Stimulated activated CD4-positive, alpha-beta T cell treated with anti-CD3 and anti-CD28 coated beads, Interleukin-12 subunit alpha, Interleukin-12 subunit beta, amount 100 ng/mL, for 4 hours (primary cell): ENCODE data around the gene PPCDC.
"Not testable (repeated sequence)": the region's sequence is repeated elsewhere in the genome, so short reads cannot be mapped to it uniquely, and the experiment has no call there.

Experiments used
- DNase-seq: peaks from one replicate; pipeline ENCODE4 v3.0.0-alpha.2; 2020

PPCDC gene

GRCh38 chr15:75069301-75069925 is 46.0 kb downstream of the PPCDC start:
- no peak for DNase-seq

DNA sequence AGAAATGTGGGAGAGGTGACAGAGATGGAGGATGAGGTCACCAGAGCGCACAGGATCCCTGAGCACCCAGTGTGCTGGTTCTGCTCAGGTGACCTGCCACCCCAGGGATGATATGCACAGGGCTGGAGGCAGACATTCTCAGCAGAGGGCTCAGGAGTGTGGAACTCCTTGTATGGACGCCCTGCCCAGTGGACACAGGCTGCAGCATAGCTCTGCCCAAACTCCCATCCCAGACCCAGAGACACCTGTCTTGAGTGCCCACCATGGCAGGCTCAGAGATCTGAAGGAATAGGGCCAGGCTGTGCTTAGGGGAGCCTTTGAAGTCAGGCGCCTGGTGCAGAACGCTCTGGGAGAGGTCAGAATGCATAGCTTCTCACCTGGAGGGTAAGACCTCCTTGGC is 47.3 kb downstream of the PPCDC start:
- no peak for DNase-seq

GRCh38 chr15:75073197-75073596 is 49.8 kb downstream of the PPCDC start:
- no peak for DNase-seq

DNA sequence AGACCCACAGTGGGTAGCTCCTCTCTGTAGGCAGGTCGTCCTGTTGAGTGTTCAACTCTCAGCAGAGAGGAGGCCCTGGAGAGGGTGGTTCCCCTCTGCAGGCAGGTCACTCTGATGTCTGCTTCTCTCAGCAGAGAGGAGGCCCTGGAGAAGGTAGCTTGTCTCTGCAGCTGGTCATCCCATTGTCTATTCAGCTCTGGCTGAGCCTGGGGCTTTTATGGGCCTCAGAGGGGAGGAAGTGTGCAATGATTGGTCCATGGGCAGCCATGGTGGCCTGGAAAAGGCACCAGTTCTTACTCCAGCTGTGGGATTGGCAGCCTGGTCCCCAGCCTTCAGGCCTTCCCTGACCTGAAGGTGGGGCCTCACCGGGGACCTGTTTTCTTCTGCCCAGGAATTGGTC is 52.9 kb downstream of the PPCDC start:
- no peak for DNase-seq

DNA sequence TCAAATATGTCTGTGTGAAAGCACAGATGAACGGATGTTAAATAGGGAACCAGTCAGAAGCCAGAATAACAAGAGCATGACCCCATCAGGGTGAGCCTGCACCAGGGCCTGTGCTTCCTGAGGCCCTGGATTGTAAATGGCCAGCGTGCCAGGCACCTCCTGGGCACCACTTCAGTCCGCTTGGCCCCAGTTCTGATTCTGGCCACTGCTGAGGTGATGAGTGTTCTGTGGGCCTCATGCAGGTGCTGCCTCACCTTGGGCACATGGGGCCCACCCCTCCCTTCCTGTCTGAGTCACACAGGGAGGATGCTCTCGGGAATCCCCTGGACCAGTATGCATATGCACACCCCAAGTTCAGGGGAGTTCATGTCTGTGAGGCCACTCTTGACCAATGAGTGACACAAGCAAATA is 54.2 kb downstream of the PPCDC start:
- DNase-seq: peak; percentile 9

DNA sequence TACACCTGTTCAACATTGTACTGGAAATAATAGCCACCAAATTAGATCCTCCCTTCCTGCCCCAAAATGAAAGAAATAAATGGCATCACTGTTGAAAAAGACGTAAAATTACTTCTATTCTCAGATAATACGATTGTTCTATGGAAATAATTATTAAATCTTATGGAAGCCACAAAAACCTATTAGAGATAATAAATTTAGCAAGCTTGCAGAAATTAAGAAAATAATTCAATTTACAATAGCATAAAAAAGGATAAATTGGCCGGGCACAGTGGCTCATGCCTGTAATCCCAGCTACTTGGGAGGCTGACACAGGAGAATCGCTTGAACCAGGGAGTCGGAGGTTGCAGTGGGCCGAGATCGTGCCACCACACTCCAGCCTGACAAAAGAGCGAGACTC is 57.8 kb downstream of the PPCDC start:
- no peak for DNase-seq

- DNase-seq: no peak
Observed at GRCh38 chr15:75082689-75083088, 59.3 kb downstream of the PPCDC start.

GRCh38 chr15:75085708-75086107 is 62.3 kb downstream of the PPCDC start:
- DNase-seq: not testable (repeated sequence)

DNA sequence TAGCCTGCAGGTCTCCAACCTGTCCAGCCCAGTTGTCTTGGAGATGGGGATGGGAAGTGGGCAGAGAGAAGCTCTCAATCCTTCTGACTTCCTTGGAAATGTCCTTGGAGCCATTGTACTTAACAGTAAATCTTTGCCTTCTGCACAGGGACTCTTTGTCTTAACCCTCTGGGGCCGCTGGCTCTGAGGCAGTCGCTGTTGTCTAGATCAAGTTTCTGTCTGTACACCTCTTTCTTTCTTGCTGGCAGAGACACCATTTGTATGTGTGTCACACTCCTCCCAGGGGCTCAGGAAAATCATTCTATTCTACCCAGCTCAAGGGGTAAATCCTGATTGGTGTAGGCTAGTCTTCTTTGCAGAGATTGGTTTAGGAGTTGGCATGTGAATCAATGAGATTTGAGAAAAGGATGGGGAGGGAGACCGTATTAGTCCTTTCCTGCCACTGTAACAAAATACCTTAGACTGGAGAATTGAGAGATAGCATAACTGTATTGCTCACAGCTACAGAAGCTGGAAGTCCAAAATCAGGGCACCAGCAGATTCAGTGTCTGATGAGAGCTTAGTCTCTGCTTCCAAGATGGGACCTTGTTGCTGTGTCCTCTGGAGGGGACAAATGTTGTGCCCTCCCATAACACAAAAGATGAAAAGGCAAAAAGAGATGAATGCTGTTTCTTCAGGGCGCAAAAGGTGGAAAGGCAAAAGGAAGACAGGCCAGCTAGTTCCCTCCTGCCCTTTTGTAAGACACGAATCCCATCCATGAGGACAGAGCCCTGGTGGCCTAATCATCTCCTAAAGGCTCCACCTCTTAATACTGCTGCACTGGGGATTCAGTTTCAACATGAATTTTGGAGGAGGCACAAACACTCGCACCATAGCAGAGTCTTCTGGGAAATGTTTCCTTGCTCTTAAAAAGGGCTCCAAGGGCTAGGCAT is 66.3 kb downstream of the PPCDC start:
- no peak for DNase-seq

- no peak for DNase-seq
Observed at GRCh38 chr15:75090388-75090734, 67.0 kb downstream of the PPCDC start.

DNA sequence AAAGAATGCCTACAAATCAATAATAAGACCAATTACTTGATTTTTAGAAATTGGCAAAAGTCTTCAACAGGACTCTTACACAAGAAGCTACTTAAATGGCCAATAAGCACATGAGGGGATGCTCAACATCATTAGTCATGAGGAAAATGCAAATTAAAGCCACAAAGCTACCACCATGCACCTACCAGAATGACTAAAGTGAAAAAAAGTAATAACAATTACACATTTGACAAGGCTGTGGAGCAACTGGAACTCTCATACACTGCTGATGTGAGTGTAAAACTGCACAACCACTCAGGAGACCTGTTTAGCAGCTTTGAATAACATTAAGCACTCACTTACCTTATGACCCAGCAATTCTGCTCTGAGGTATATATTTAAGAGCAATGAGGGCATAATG is 68.4 kb downstream of the PPCDC start:
- DNase-seq: no peak

DNA sequence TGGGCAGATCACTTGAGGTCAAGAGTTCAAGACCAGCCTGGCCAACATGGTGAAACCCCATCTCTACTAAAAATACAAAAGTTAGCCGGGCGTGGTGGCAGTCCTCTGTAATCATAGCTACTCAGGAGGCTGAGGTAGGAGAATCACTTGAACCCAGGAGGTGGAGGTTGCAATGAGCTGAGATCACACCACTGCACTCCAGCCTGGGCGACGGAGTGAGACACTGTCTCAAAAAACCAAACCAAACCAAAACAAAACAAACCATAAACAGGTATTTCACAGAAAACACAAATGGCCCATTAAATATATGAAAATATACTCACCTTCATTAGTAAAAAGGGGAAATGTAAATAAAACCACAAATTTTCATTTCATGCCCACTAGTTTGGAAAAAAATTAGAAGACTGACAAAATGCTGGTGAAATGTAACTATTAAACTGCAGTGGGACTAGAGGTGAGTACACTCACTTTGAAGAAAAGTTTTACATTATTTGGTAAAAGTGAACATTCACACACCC is 71.6 kb downstream of the PPCDC start:
- DNase-seq: not testable (repeated sequence)

GRCh38 chr15:75095594-75095993 is 72.2 kb downstream of the PPCDC start:
- no peak for DNase-seq

- no peak for DNase-seq
Observed at GRCh38 chr15:75097939-75098338, 74.5 kb downstream of the PPCDC start.

DNA sequence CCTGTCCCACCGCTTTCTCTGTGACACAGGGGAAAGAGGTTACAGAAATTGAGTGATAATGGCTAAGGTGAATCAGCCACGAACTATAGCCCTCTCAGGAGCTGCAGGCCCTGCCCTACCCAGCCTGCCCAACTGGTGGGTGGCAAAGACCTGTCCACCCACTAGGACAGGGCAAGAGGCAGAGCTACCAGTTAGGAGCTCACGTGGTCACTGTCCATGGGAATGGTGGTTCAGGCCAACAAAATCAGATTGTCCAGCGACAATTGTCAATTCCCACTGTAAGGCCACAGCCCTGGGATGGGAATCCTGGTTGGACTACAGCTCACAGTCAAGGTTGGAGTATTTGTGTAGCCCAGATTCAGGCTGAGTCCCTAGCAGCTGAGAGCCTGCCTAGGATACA is 75.0 kb downstream of the PPCDC start:
- no peak for DNase-seq
